ENCODE data around the gene TTC33.
"Not testable (repeated sequence)": the region's sequence is repeated elsewhere in the genome, so short reads cannot be mapped to it uniquely, and the experiment has no call there.

Gene TTC33

GRCh38 chr5:40652441-40653220 is 103.1 kb downstream of the TTC33 start:
- DNase-seq (ENCODE audit: low read depth) = no peak

GRCh38 chr5:40651201-40651600 is 104.6 kb downstream of the TTC33 start:
- DNase-seq (ENCODE audit: low read depth) = no peak

GRCh38 chr5:40649463-40650030 is 106.2 kb downstream of the TTC33 start:
- DNase-seq (ENCODE audit: low read depth) = no peak

- no peak for DNase-seq (ENCODE audit: low read depth)
Observed at GRCh38 chr5:40648150-40648549, 107.6 kb downstream of the TTC33 start.

- DNase-seq (ENCODE audit: low read depth) = no peak
Observed at GRCh38 chr5:40646266-40646665, 109.5 kb downstream of the TTC33 start.

- DNase-seq (ENCODE audit: low read depth) = not testable (repeated sequence)
Observed at GRCh38 chr5:40639531-40639930, 116.2 kb downstream of the TTC33 start.

GRCh38 chr5:40634593-40634992 is 121.2 kb downstream of the TTC33 start:
- no peak for DNase-seq (ENCODE audit: low read depth)

GRCh38 chr5:40634154-40634553 is 121.6 kb downstream of the TTC33 start:
- no peak for DNase-seq (ENCODE audit: low read depth)

- DNase-seq (ENCODE audit: low read depth) = no peak
Observed at GRCh38 chr5:40631236-40631635, 124.5 kb downstream of the TTC33 start.

GRCh38 chr5:40630126-40630525 is 125.6 kb downstream of the TTC33 start:
- no peak for DNase-seq (ENCODE audit: low read depth)

GRCh38 chr5:40628407-40628806 is 127.4 kb downstream of the TTC33 start:
- no peak for DNase-seq (ENCODE audit: low read depth)

GRCh38 chr5:40627706-40628105 is 128.1 kb downstream of the TTC33 start:
- DNase-seq (ENCODE audit: low read depth) = no peak

GRCh38 chr5:40626801-40627200 is 129.0 kb downstream of the TTC33 start:
- DNase-seq (ENCODE audit: low read depth) = no peak

- no peak for DNase-seq (ENCODE audit: low read depth)
Observed at GRCh38 chr5:40623480-40624420, 132.0 kb downstream of the TTC33 start.

- no peak for DNase-seq (ENCODE audit: low read depth)
Observed at GRCh38 chr5:40622463-40623252, 133.1 kb downstream of the TTC33 start.

GRCh38 chr5:40619421-40619820 is 136.3 kb downstream of the TTC33 start:
- DNase-seq (ENCODE audit: low read depth) = no peak

GRCh38 chr5:40618926-40619325 is 136.8 kb downstream of the TTC33 start:
- DNase-seq (ENCODE audit: low read depth) = no peak

GRCh38 chr5:40616781-40617180 is 139.0 kb downstream of the TTC33 start:
- DNase-seq (ENCODE audit: low read depth) = no peak

GRCh38 chr5:40615586-40616170 is 140.1 kb downstream of the TTC33 start:
- DNase-seq (ENCODE audit: low read depth) = no peak

- DNase-seq (ENCODE audit: low read depth) = no peak
Observed at GRCh38 chr5:40614923-40615585, 140.7 kb downstream of the TTC33 start.

- DNase-seq (ENCODE audit: low read depth) = no peak
Observed at GRCh38 chr5:40614466-40614865, 141.3 kb downstream of the TTC33 start.

Measured in activated T-cell treated with anti-CD3 and anti-CD28 coated beads for 1 hour (primary cell).